ENCODE results near the gene PKDCC. TPM values are rescaled to one million over a fixed set of nuclear protein-coding genes. Genes with fewer than 3 reads are reported as not detected.

Gene PKDCC
- total and polyA plus RNA-seq, 2 of the 8 experiments (the other 6 are each of a cell fraction or from before 2014, with no cell fraction given), result 49.9 to 80.1 TPM

- no peaks in the 10 kb centered on the region for H3K79me1 ChIP-seq (ENCODE audit: low read depth, low read length)
- H3K4me1 ChIP-seq (replicated peaks in 1 of 4; ENCODE audit: control insufficient read depth in 3 of 4, insufficient read depth in 4 of 4, low read length in 3 of 4), result peaks cover 0 to 7% (median 1%) of the 10 kb centered on the region in 4 experiments; a peak in 4 of 7 replicates
- H3K4me2 ChIP-seq (ENCODE audit: insufficient read depth in 1 of 2, low read depth in 2 of 2, low read length in 2 of 2), result no peak overlapping the region
- no peak overlapping the region for H4K8ac ChIP-seq (ENCODE audit: extremely low read depth, insufficient read depth, low read length)
- TF ChIP-seq TAF7 (optimal IDR thresholded peaks at IDR 0.05; ENCODE audit: borderline replicate concordance, low read depth, low read length) (no peak), TCF12 (IDR thresholded peaks at IDR 0.05; ENCODE audit: low read depth, low read length) (no peak), CHD1 (IDR thresholded peaks at IDR 0.05; ENCODE audit: low read depth, low read length) (no peak), EZH2 (IDR thresholded peaks at IDR 0.05; ENCODE audit: low read depth, low read length, severe bottlenecking) (no peak), CBX5 (IDR thresholded peaks at IDR 0.05; ENCODE audit: low read depth, low read length) (no peak), KDM5A (IDR thresholded peaks at IDR 0.05; ENCODE audit: low read length) (no peak)
- H3K56ac ChIP-seq (replicated peaks; ENCODE audit: insufficient read length, low read depth, low read length), result no peak overlapping the region
- H2AFZ ChIP-seq (ENCODE audit: low read length), result no peak overlapping the region
- H3K23ac ChIP-seq (ENCODE audit: insufficient read length), result no peak overlapping the region
- no peak overlapping the region for H3K18ac ChIP-seq (ENCODE audit: extremely low read depth, low read length)
- no peak overlapping the region for H4K5ac ChIP-seq (ENCODE audit: insufficient read length, low read depth, low read length)
- 80% methylated on average over 1 of the region's 2 CpGs; no CpG with 5 or more reads in 1 of the 2 experiments for WGBS, 2 experiments (ENCODE audit: extremely low coverage in 1 of 2, insufficient coverage in 1 of 2, insufficient read length in 1 of 2, insufficient replicate concordance in 2 of 2, low coverage in 1 of 2, low lambda C conversion rate in 2 of 2, missing lambda C conversion rate in 1 of 2)
- no peaks in the 10 kb centered on the region for H4K20me1 ChIP-seq (replicated peaks in 1 of 2; ENCODE audit: control insufficient read depth in 1 of 2, insufficient read depth in 2 of 2, low read length in 2 of 2)
- H3K9ac ChIP-seq (replicated peaks in 1 of 4; ENCODE audit: extremely low read depth in 1 of 4, low read depth in 3 of 4, low read length in 3 of 4), result no peak overlapping the region
- no peaks in the 10 kb centered on the region for H3K9me3 ChIP-seq (ENCODE audit: insufficient read depth in 2 of 2, low read depth in 1 of 2, low read length in 1 of 2)
- no peaks in the 10 kb centered on the region for H3K79me2 ChIP-seq (ENCODE audit: control insufficient read depth in 1 of 2, insufficient read depth in 2 of 2, low read length in 2 of 2)
- no peak overlapping the region for H2BK20ac ChIP-seq (ENCODE audit: low read length)
- no peaks in the 10 kb centered on the region for H3K27me3 ChIP-seq (replicated peaks in 1 of 4; ENCODE audit: control insufficient read depth in 3 of 4, extremely low read depth in 1 of 4, insufficient read depth in 3 of 4, low read length in 3 of 4)
- no peak overlapping the region for H3K14ac ChIP-seq (ENCODE audit: insufficient read length)
- H2AK5ac ChIP-seq (ENCODE audit: low read depth, low read length), result no peak overlapping the region
- H3K23me2 ChIP-seq (ENCODE audit: low read depth, low read length), result no peaks in the 10 kb centered on the region; the same call in 1 of the 2 replicates
- H3K4me3 ChIP-seq (ENCODE audit: extremely low read depth in 1 of 4, insufficient read depth in 2 of 4, low read depth in 3 of 4, low read length in 4 of 4), result no peak overlapping the region
- DNase-seq (ENCODE audit: low read depth in 1 of 2, low spot score in 2 of 2), result no peak
- no peak for FAIRE-seq
- H2BK120ac ChIP-seq (replicated peaks; ENCODE audit: low read depth, low read length), result no peak overlapping the region
- ChIA-PET CTCF (ENCODE audit: partially characterized antibody) (interaction anchor here (0.7 to 25.9 kb wide), 12 partner anchors 8 to 244 kb away, joined by 3 to 890 read pairs (median 6); no protein-coding TSS in a partner anchor), POLR2A (ENCODE audit: partially characterized antibody) (interaction anchor here (0.8 to 1.6 kb wide), 2 partner anchors 12 kb away, joined by 3 to 4 read pairs; no protein-coding TSS in a partner anchor)
- H2BK12ac ChIP-seq (ENCODE audit: low read depth, low read length), result no peak overlapping the region
- H3K27ac ChIP-seq (ENCODE audit: low read depth, low read length), result no peak overlapping the region
- H2BK5ac ChIP-seq (ENCODE audit: low read depth, low read length), result no peak overlapping the region
- H3K36me3 ChIP-seq (ENCODE audit: control insufficient read depth in 2 of 4, insufficient read depth in 4 of 4, low read length in 3 of 4), result no peaks in the 10 kb centered on the region
- H4K91ac ChIP-seq (replicated peaks; ENCODE audit: insufficient read length, low read length), result no peak overlapping the region
- H3K4ac ChIP-seq (replicated peaks; ENCODE audit: insufficient read length, low read depth, low read length), result no peak overlapping the region
- H2BK15ac ChIP-seq (ENCODE audit: low read length), result no peak overlapping the region
Measured at GRCh38 chr2:42069568-42069967, 21.7 kb downstream of the PKDCC start.
